HUDEP-2 (cell line): ENCODE results near the gene DMXL2.
A peak's percentile ranks its signal among the peaks of the same experiment; 100 is the strongest.
"Not testable (repeated sequence)": the region's sequence is repeated elsewhere in the genome, so short reads cannot be mapped to it uniquely, and the experiment has no call there.

Experiments used
- DNase-seq, 76 experiments: peaks; one replicate each; lab custom pipeline; 2025; ENCODE audit not compliant: unreplicated experiment in 76 of 76; lab: John Stamatoyannopoulos, UW

Gene DMXL2

GRCh38 chr15:51625236-51625635, 2.7 kb upstream of the DMXL2 start:
- DNase-seq: no peak

DNA sequence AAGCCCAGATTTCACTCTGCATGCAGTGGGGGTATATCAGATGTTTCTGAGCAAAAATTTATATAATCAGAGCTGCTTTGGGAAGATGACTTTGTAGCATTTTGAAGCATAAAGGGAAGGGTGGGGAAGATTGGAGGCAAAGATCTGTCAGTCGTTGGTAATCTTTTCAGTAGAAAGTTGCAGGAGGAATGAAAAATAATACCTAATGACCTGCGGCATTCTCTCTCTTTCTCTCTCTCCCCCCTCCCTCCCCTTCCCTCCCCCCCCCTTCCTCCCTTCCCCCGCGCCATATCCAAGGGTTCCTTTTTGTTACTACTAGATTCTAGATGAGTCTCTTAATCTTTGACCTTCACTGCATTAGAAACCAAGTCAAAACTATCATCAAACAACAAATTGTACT, 1.5 kb upstream of the DMXL2 start:
- DNase-seq: no peak

- DNase-seq: peak in 10 of 76 experiments; percentile 1 to 13 (median 4)
Measured at GRCh38 chr15:51623386-51623938, 891 bp upstream of the DMXL2 start.

DNA sequence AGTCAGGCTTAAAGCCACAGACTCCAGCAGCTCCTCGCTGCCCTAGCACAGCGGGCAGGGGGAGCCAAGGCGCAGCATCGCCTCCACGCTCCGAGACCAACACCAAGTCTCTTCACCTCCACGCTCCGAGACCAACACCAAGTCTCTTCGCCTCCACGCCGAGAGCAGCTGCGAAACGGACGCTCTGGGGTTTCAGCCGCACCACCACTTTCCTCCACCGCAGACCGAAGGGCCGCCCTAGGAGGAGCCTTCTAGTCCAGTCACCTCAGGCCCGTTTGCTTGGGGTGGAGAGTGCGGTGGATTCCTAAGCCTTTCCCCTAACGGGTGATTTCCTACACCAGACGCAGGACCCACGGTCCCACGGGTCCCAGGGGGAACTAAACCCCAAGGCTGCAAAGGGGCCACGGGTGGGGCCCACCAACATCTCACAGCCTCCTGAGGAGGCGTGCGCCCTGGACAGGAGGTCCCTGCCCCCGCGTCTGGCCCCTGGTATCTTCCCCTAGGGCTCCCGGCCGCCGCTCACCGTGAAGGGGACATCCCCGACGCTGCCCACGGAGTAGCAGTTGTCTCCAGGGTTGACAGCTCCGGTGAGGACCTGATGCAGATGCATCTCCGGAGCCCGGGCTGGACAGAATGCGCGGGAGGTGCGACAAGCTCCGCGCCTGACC, 501 bp downstream of the DMXL2 start:
- DNase-seq: no peak

DNA sequence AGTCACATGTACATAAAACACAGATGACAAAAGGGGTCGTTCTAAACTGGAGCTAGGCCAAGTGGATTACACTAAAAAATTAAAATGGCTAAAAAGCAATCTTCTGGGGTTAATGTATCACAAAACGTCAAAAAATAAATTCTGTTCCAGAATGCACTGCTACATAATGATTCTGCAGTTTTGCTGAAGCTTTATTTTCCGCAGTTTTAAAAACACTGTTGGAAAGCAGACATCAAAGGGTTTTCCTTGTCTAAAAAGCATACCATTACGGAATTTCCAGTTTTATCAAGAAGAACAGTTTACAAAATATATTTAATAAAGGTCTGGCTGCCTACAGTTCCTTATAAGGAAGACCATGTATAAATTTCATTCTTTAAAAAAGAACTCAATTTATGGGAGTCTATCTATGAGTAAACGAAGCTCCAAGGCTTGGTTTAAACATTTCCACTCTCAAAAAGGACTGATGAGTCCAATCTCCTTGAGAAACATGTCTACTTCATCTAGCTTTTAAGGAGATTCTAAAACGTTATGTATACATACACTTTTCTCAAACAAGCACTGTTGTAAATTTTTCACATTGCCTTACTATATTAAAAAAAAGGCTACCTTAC, 1.3 kb downstream of the DMXL2 start:
- DNase-seq: no peak

DNA sequence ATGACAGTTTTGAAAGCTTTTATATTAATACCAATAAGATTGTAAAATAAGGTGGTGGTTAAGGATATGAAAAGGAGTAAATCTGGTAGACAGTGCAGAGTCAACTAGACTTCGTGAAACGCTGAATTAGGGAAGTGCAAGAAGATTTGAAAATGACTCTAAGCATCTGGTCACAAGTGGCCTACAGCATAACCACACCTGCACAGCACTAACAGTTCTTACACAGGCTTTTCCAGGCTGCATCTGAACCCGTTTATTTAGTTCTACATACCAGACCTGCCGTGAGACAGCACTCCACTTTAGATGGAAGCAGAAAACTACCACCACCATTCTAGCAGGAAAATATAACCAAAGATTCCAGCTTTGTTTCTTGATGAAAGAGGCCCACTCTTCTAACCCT, 1.9 kb downstream of the DMXL2 start:
- no peak for DNase-seq

DNA sequence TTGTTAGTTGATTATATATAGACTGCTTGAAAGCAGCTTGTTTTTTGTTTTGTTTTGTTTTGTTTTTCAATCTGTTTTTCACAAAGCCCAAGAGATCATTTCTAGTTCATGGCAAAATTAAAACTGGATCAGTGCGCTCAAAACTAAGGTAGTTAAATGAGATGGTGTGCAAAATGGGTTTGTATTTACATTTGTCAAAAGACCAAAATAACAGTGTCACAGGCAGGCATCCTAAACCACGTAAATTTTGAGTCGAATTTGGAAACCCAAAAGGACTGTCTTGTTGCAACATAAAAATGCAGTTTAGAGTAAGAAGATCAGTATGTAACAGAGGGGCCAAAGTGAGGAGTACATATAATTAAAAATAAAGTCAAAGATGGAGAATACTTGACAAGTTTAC, 2.4 kb downstream of the DMXL2 start:
- no peak for DNase-seq

GRCh38 chr15:51619331-51620035, 3.1 kb downstream of the DMXL2 start:
- no peak for DNase-seq

- DNase-seq: no peak
Measured at GRCh38 chr15:51617886-51618285, 4.7 kb downstream of the DMXL2 start.

DNA sequence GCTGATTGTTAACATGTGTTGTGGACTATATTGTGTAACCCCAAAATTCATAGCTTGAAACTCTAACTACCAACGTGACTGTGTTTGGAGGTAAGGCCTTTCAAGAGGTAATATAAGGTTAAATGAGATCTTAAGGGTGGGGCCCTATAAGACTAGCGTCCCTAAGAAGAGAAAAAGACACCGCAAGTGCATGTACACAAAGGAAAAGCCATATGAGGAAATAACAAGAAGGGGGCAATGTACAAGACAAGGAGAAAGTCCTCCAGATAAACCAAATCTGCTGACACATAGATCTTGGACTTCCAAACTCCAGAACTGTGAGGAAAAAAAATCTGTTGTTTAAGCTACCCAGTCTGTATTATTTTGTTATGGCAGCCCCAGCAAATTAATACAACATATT, 8.6 kb downstream of the DMXL2 start:
- no peak for DNase-seq

DNA sequence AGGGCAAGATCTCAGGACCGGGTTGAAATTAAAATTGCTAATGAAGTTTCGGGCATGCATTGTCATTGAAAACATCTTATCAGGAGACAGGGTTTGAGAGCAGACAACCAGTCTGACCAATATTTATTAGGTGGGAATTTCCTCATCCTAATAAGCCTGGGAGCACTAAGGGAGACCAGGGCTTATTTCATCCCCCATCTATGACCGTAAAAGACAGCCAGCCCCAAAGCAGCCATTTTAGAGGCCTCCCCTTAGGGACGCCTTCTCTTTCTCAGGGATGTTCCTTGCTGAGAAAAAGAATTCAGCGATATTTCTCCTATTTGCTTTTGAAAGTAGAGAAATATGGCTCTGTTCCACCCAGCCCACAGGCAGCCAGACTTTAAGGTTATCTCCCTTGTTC, 9.9 kb downstream of the DMXL2 start:
- not testable (repeated sequence) for DNase-seq

- not testable (repeated sequence) for DNase-seq
Measured at GRCh38 chr15:51603462-51603948, 19.1 kb downstream of the DMXL2 start.

DNA sequence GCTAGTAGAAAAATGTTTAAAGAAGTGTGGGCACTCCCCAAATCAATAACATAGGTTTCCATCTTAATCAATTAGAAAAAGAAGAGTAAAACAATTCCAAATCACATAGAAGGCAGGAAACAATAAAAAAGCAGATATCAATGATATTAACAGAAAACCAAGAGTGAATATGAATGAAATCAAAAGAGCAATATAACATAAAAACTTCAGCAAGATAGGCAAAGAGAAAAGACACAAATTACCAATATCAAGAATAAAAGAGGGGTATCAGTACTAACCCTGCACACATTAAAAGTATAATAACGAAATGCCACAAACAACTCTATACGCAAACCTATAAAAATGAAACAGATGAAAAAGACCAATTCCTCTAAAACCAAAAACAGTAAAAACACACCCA, 19.6 kb downstream of the DMXL2 start:
- DNase-seq: no peak

- no peak for DNase-seq
Measured at GRCh38 chr15:51602484-51602883, 20.1 kb downstream of the DMXL2 start.

- no peak for DNase-seq
Measured at GRCh38 chr15:51601801-51602200, 20.8 kb downstream of the DMXL2 start.

DNA sequence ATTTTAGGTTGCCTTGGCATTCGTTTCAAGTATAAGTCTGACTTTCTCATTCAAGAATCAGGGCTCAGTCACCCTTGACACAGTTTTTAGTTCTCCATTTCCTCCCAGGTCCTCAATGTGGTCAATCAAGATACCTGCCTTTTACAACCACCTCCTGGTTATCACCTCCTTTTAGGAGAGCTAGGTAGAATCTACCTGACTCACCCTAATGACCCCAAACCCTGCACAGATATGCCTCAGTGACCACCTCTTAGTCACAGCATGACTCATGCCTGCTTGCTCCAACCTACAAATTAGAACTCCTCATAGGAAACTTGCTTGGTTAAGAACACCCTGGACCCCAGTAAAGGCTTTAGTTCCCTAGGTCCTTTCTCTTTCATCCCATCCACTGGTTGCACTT, 22.5 kb downstream of the DMXL2 start:
- DNase-seq: no peak

- DNase-seq: no peak
Measured at GRCh38 chr15:51589881-51590568, 32.5 kb downstream of the DMXL2 start.

DNA sequence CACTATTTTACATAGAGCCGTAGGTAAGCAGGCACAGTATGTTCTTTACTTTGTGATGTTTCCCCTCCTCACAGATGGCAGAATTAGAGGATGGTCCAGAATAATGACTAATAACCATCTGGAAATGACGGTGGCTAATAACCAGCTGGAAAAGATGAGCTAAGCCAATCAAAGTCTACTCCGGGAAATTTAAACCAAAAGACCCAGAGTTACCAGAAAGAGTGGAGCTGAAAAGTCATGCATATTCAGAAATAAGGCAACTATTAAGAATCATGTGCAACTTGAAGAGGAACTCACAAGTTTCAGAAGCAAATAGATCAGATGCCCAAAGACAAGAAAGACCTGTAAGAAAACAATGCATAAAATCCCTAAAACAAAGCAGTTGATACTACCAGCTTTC, 33.6 kb downstream of the DMXL2 start:
- no peak for DNase-seq

- no peak for DNase-seq
Measured at GRCh38 chr15:51585986-51586385, 36.6 kb downstream of the DMXL2 start.

GRCh38 chr15:51580982-51581381, 41.6 kb downstream of the DMXL2 start:
- DNase-seq: no peak

- no peak for DNase-seq
Measured at GRCh38 chr15:51580385-51580784, 42.2 kb downstream of the DMXL2 start.
